ENCODE data around the gene BCL3. TPM values are rescaled to one million over a fixed set of nuclear protein-coding genes. Genes with fewer than 3 reads are reported as not detected.

BCL3 gene
- total and polyA plus RNA-seq, 2 of the 13 experiments (the other 11 are each of a cell fraction or from before 2014, with no cell fraction given) = 2.3 to 4.0 TPM

GRCh38 chr19:44744871-44745332, 3.6 kb upstream of the BCL3 start:
- Histone ChIP-seq H3K36me3 (replicated peaks in 1 of 2; ENCODE audit: control insufficient read depth in 1 of 2, insufficient read depth in 2 of 2, low read length in 2 of 2) (no peaks in the 10 kb centered on the region), H3K27ac (ENCODE audit: extremely low read length, insufficient read depth, low read length) (peak overlapping the region; percentile 6), H3K9ac (ENCODE audit: insufficient read depth, low read depth, low read length) (no peak overlapping the region), H3K27me3 (ENCODE audit: control insufficient read depth in 1 of 2, insufficient read depth in 2 of 2, low read length in 2 of 2) (no peaks in the 10 kb centered on the region; a peak in 1 of 5 replicates), H3K4me2 (ENCODE audit: low read depth, low read length) (peak overlapping the region; percentile 54), H4K20me1 (ENCODE audit: insufficient read depth, low read length) (no peaks in the 10 kb centered on the region), H2AFZ (ENCODE audit: low read length) (no peak overlapping the region), H3K9me3 (ENCODE audit: low read length) (no peaks in the 10 kb centered on the region), H3K79me2 (ENCODE audit: insufficient read depth, low read length) (peaks cover 11% of the 10 kb centered on the region), H3K4me3 (replicated peaks in 1 of 3; ENCODE audit: insufficient read depth in 1 of 3, low read depth in 2 of 3, low read length in 3 of 3) (peak overlapping the region in 1 of 3 experiments; percentile 31; a peak in 2 of 6 replicates), H3K4me1 (ENCODE audit: insufficient read depth, low read length) (peaks cover 82% of the 10 kb centered on the region)
- FAIRE-seq = no peak
- CTCF ChIA-PET (ENCODE audit: low intra/inter-chr PET ratio, low total read pairs) = no interaction called here
- POLR2A ChIA-PET = interaction anchor here (0.6 to 2.0 kb wide), 7 partner anchors 9 to 108 kb away, joined by 3 to 8 read pairs (median 3); partner anchors contain the start of gene NECTIN2
- no peak for DNase-seq (ENCODE audit: low spot score)
- intact Hi-C loops (cut with micrococcal nuclease; ENCODE audit: unreplicated experiment) (no loop called here), in situ Hi-C loops (cut with HindIII; ENCODE audit: extremely low pct_ligation_motif_present, low pct_unique_long_range_greater_than_20kb) (no loop called here)
- ATAC-seq = no peak
- BruUV-seq (replicated peaks) = no TSS peak
- WGBS (ENCODE audit: low lambda C conversion rate) = 0% methylated on average over 3 of the region's 3 CpGs
- TF ChIP-seq ZNF792 (CRISPR knock-in tag; IDR thresholded peaks at IDR 0.05) = 0 out of 2 replicates have a peak, but pooled peaks have one; percentile 16
- TF ChIP-seq HNF4A (CRISPR knock-in tag; IDR thresholded peaks at IDR 0.05) = peak; percentile 58; the same call in 1 of the 2 replicates
- TF ChIP-seq ZNF75D (CRISPR knock-in tag; IDR thresholded peaks at IDR 0.05; ENCODE audit: borderline replicate concordance) = no peak
- TF ChIP-seq GATAD1 (CRISPR knock-in tag; IDR thresholded peaks at IDR 0.05) = 0 out of 2 replicates have a peak, but pooled peaks have one; percentile 7
- no peak for TF ChIP-seq ZFP90 (CRISPR knock-in tag; IDR thresholded peaks at IDR 0.05; ENCODE audit: borderline replicate concordance)
- TF ChIP-seq HDAC1 (CRISPR knock-in tag; IDR thresholded peaks at IDR 0.05) = 0 out of 2 replicates have a peak, but pooled peaks have one; percentile 21
- peak; percentile 25 for TF ChIP-seq TEAD3 (CRISPR knock-in tag; optimal IDR thresholded peaks at IDR 0.05; ENCODE audit: borderline replicate concordance)
- TF ChIP-seq EP300 (IDR thresholded peaks at IDR 0.05; ENCODE audit: low read depth in 2 of 2, low read length in 2 of 2) = peak in 1 of 2 experiments; percentile 11; a peak in 1 of 4 replicates
- TF ChIP-seq EP300 (CRISPR knock-in tag; IDR thresholded peaks at IDR 0.05; ENCODE audit: borderline replicate concordance) = no peak
- TF ChIP-seq, protein P1, sequence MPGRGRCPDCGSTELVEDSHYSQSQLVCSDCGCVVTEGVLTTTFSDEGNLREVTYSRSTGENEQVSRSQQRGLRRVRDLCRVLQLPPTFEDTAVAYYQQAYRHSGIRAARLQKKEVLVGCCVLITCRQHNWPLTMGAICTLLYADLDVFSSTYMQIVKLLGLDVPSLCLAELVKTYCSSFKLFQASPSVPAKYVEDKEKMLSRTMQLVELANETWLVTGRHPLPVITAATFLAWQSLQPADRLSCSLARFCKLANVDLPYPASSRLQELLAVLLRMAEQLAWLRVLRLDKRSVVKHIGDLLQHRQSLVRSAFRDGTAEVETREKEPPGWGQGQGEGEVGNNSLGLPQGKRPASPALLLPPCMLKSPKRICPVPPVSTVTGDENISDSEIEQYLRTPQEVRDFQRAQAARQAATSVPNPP (CRISPR knock-in tag; IDR thresholded peaks at IDR 0.05) = no peak
- no peak for TF ChIP-seq NR3C1 (CRISPR knock-in tag; IDR thresholded peaks at IDR 0.05)
- TF ChIP-seq ADNP (CRISPR knock-in tag; IDR thresholded peaks at IDR 0.05) = no peak
- no peak for TF ChIP-seq MEIS2 (CRISPR knock-in tag; IDR thresholded peaks at IDR 0.05)
- TF ChIP-seq ZEB1 (IDR thresholded peaks at IDR 0.05; ENCODE audit: insufficient replicate concordance, low read depth) = peak; percentile 43
- no peak for TF ChIP-seq PHF8 (CRISPR knock-in tag; IDR thresholded peaks at IDR 0.05)
- TF ChIP-seq TFDP1 (CRISPR knock-in tag; IDR thresholded peaks at IDR 0.05; ENCODE audit: borderline replicate concordance) = no peak
- no peak for TF ChIP-seq AKAP8 (CRISPR knock-in tag; IDR thresholded peaks at IDR 0.05)
- TF ChIP-seq PAXIP1 (CRISPR knock-in tag; conservative IDR thresholded peaks at IDR 0.05) = peak; percentile 28; the same call in 1 of the 2 replicates
- 0 out of 2 replicates have a peak, but pooled peaks have one; percentile 14 for TF ChIP-seq TARDBP (CRISPR knock-in tag; IDR thresholded peaks at IDR 0.05)
- TF ChIP-seq KDM1A (CRISPR knock-in tag; IDR thresholded peaks at IDR 0.05) = peak; percentile 78
- no peak for TF ChIP-seq ZNF720 (CRISPR knock-in tag; IDR thresholded peaks at IDR 0.05)
- 0 out of 2 replicates have a peak, but pooled peaks have one; percentile 49 for TF ChIP-seq ZMYM2 (CRISPR knock-in tag; IDR thresholded peaks at IDR 0.05)
